GM23338 (cell line): ENCODE data around the gene UPP2. TPM values are rescaled to one million over a fixed set of nuclear protein-coding genes. Genes with fewer than 3 reads are reported as not detected.

Experiments
- ATAC-seq: fragments of 200-7000 bp; cut with Tn5 transposase; 3 replicates; pipeline ENCODE4 v1.9.1; 2020
- DNase-seq: peaks from one replicate; pipeline ENCODE4 v3.0.0-alpha.2; 2015; ENCODE audit warnings: low spot score
- H2AFZ ChIP-seq: fragments of 200-600 bp; sonication (generic); 2 replicates; pipeline ENCODE4 v1.8.0; 2016; ENCODE audit warnings: antibody characterized with exemption, mild to moderate bottlenecking, moderate library complexity
- H3F3A ChIP-seq: fragments of 200-600 bp; sonication (generic); replicated peaks from 2 replicates; pipeline ENCODE4 v1.8.0; 2017; ENCODE audit warnings: antibody characterized with exemption, mixed run types, low read depth
- H3K27ac ChIP-seq: fragments of 200-600 bp; sonication (generic); 2 replicates; pipeline ENCODE4 v1.6.1; 2016; ENCODE audit warnings: low read depth
- H3K27me3 ChIP-seq: fragments of 200-600 bp; sonication (generic); 2 replicates; pipeline ENCODE4 v1.8.0; 2016; ENCODE audit warnings: mild to moderate bottlenecking, mixed run types, moderate library complexity; ENCODE audit not compliant: insufficient read depth
- H3K36me3 ChIP-seq: fragments of 200-600 bp; sonication (generic); 2 replicates; pipeline ENCODE4 v1.8.0; 2016; ENCODE audit warnings: mild to moderate bottlenecking; ENCODE audit not compliant: insufficient read depth
- H3K4me1 ChIP-seq: fragments of 200-600 bp; sonication (generic); 2 replicates; pipeline ENCODE4 v1.8.0; 2016; ENCODE audit warnings: mild to moderate bottlenecking, moderate library complexity; ENCODE audit not compliant: insufficient read depth
- H3K4me2 ChIP-seq: fragments of 200-600 bp; sonication (generic); 2 replicates; pipeline ENCODE4 v1.7.1; 2017; ENCODE audit warnings: mixed run types
- H3K4me3 ChIP-seq: fragments of 200-600 bp; sonication (generic); 2 replicates; pipeline ENCODE4 v1.6.1; 2016; ENCODE audit warnings: mixed run types
- H3K79me2 ChIP-seq: fragments of 200-600 bp; sonication (generic); replicated peaks from 2 replicates; pipeline ENCODE4 v1.8.0; 2017; ENCODE audit warnings: mild to moderate bottlenecking; ENCODE audit not compliant: insufficient read depth
- H3K9me2 ChIP-seq: fragments of 200-600 bp; sonication (generic); 2 replicates; pipeline ENCODE4 v1.8.0; 2017; ENCODE audit not compliant: insufficient read depth
- H4K20me1 ChIP-seq: fragments of 200-600 bp; sonication (generic); replicated peaks from 2 replicates; pipeline ENCODE4 v1.8.0; 2017; ENCODE audit warnings: mild to moderate bottlenecking; ENCODE audit not compliant: insufficient read depth
- H3K27ac Mint-ChIP-seq: 2 replicates; pipeline ENCODE4 v1.8.0; 2020; ENCODE audit warnings: inconsistent platforms, mild to moderate bottlenecking, moderate library complexity, mixed read lengths
- H3K27me3 Mint-ChIP-seq: 3 replicates; pipeline ENCODE4 v1.8.0; 2022; ENCODE audit warnings: low read depth, mild to moderate bottlenecking, moderate library complexity, mixed read lengths, inconsistent platforms; ENCODE audit not compliant: insufficient read depth, poor library complexity
- H3K36me3 Mint-ChIP-seq: 3 replicates; pipeline ENCODE4 v1.8.0; 2021; ENCODE audit warnings: low read depth, mild to moderate bottlenecking, inconsistent platforms, moderate library complexity, mixed read lengths
- H3K4me1 Mint-ChIP-seq: 3 replicates; pipeline ENCODE4 v1.8.0; 2020; ENCODE audit warnings: mild to moderate bottlenecking, inconsistent platforms, mixed read lengths
- H3K4me3 Mint-ChIP-seq: 3 replicates; pipeline ENCODE4 v1.8.0; 2021; ENCODE audit warnings: moderate library complexity, mild to moderate bottlenecking, inconsistent platforms, mixed read lengths
- H3K9me3 Mint-ChIP-seq: 3 replicates; pipeline ENCODE4 v1.8.0; 2020; ENCODE audit warnings: moderate library complexity, mild to moderate bottlenecking, inconsistent platforms, mixed read lengths
- CREB1 ChIP-seq: fragments of 250-450 bp; sonication (Bioruptor Pico); IDR thresholded peaks from 2 replicates; pipeline ENCODE4 v1.5.0; 2020; ENCODE audit warnings: low read depth, mild to moderate bottlenecking, moderate library complexity
- CTCF ChIP-seq, 2 experiments: fragments of 200-600 bp in 1 of 2; sonication (generic) in 1 of 2; conservative IDR thresholded peaks; 2 replicates each; pipeline versions ENCODE4 v1.5.1 to v1.6.1; 2016 to 2017; ENCODE audit warnings: antibody characterized with exemption in 2 of 2, low read depth in 2 of 2, mild to moderate bottlenecking in 2 of 2, moderate library complexity in 1 of 2
- EZH2 ChIP-seq: fragments of 200-600 bp; sonication (generic); IDR thresholded peaks from one replicate; pipeline ENCODE4 v1.8.0; 2017; ENCODE audit warnings: antibody characterized with exemption, mild to moderate bottlenecking, low read depth; ENCODE audit not compliant: unreplicated experiment
- EZH2phosphoT487 ChIP-seq: fragments of 200-600 bp; sonication (generic); IDR thresholded peaks from one replicate; pipeline ENCODE4 v1.8.1; 2018; ENCODE audit warnings: antibody characterized with exemption; ENCODE audit not compliant: unreplicated experiment
- JUNB ChIP-seq: IDR thresholded peaks from one replicate; pipeline ENCODE4 v1.6.1; 2016; ENCODE audit warnings: antibody characterized with exemption; ENCODE audit not compliant: unreplicated experiment
- NANOG ChIP-seq: IDR thresholded peaks from 2 replicates; pipeline ENCODE4 v1.6.1; 2016; ENCODE audit warnings: antibody characterized with exemption, borderline replicate concordance
- STAT1 ChIP-seq: IDR thresholded peaks from one replicate; pipeline ENCODE4 v1.6.1; 2016; ENCODE audit warnings: antibody characterized with exemption; ENCODE audit not compliant: unreplicated experiment
- ZNF331 ChIP-seq: fragments of 250-450 bp; sonication (Bioruptor Pico); IDR thresholded peaks from 2 replicates; pipeline ENCODE4 v1.5.0; 2020; ENCODE audit warnings: low read depth, mild to moderate bottlenecking, moderate library complexity
- polyA plus RNA-seq: library from polyadenylated mRNA; unstranded; fragments of >200 nt; fragmentation: Nextera tagmentation; extraction: Ambion mirVana; gene quantifications from 2 replicates; pipeline ENCODE4 v1.2.1, GENCODE V29; 2016
- total RNA-seq: library from RNA; depleted of rRNA; stranded (reverse); fragments of >200 nt; shearing (Covaris generic); gene quantifications from 2 replicates; pipeline ENCODE4 v1.2.3, GENCODE V29; 2014

Gene UPP2
- total and polyA plus RNA-seq, 2 experiments from 2014 or later = not detected

- no peaks in the 10 kb centered on the region for H4K20me1 ChIP-seq
- no peak overlapping the region for H3K27ac ChIP-seq
- no peaks in the 10 kb centered on the region for H3K9me3 Mint-ChIP-seq
- H3K4me1 Mint-ChIP-seq = peaks cover 3% of the 10 kb centered on the region; the same call in 2 of the 3 replicates
- no peaks in the 10 kb centered on the region for H3F3A ChIP-seq
- H3K27ac Mint-ChIP-seq = no peak overlapping the region
- DNase-seq (no peak), ATAC-seq (no peak)
- H3K27me3 ChIP-seq = no peaks in the 10 kb centered on the region
- H3K79me2 ChIP-seq = no peaks in the 10 kb centered on the region
- H3K27me3 Mint-ChIP-seq = no peaks in the 10 kb centered on the region
- no peak overlapping the region for H3K4me3 Mint-ChIP-seq
- no peak overlapping the region for H3K4me2 ChIP-seq
- H3K9me2 ChIP-seq = peaks cover 23% of the 10 kb centered on the region
- H3K4me3 ChIP-seq = no peak overlapping the region
- H3K36me3 Mint-ChIP-seq = no peaks in the 10 kb centered on the region
- no peak for TF ChIP-seq EZH2
- TF ChIP-seq CREB1 (CRISPR knock-in tag) = no peak
- no peak for TF ChIP-seq EZH2phosphoT487
- no peaks in the 10 kb centered on the region for H3K36me3 ChIP-seq
- H2AFZ ChIP-seq = no peak overlapping the region
- H3K4me1 ChIP-seq = no peaks in the 10 kb centered on the region
Measured at GRCh38 chr2:158056875-158057274, 44.8 kb upstream of the UPP2 start.

GRCh38 chr2:158060160-158060834 is 41.4 kb upstream of the UPP2 start:
- TF ChIP-seq STAT1 (no peak), EZH2 (no peak), JUNB (no peak)
- no peaks in the 10 kb centered on the region for H3K36me3 Mint-ChIP-seq
- H3K4me3 Mint-ChIP-seq = no peak overlapping the region
- peaks cover 17% of the 10 kb centered on the region; the same call in 1 of the 2 replicates for H3K9me2 ChIP-seq
- DNase-seq (no peak), ATAC-seq (no peak)
- H3K27ac ChIP-seq = no peak overlapping the region
- H3K4me1 ChIP-seq = no peaks in the 10 kb centered on the region
- H3K4me2 ChIP-seq = no peak overlapping the region
- H3K4me1 Mint-ChIP-seq = no peaks in the 10 kb centered on the region
- H3K36me3 ChIP-seq = no peaks in the 10 kb centered on the region
- H3K27me3 ChIP-seq = no peaks in the 10 kb centered on the region
- H3K79me2 ChIP-seq = no peaks in the 10 kb centered on the region
- H3K27ac Mint-ChIP-seq = no peak overlapping the region
- peaks cover 2% of the 10 kb centered on the region; the same call in 1 of the 3 replicates for H3K9me3 Mint-ChIP-seq
- H2AFZ ChIP-seq = no peak overlapping the region
- no peaks in the 10 kb centered on the region for H3F3A ChIP-seq
- peaks cover 2% of the 10 kb centered on the region for H3K27me3 Mint-ChIP-seq
- H4K20me1 ChIP-seq = no peaks in the 10 kb centered on the region
- H3K4me3 ChIP-seq = no peak overlapping the region

GRCh38 chr2:158060835-158061435 is 40.7 kb upstream of the UPP2 start:
- no peak overlapping the region for H2AFZ ChIP-seq
- H3K27ac ChIP-seq = no peak overlapping the region
- Mint-ChIP-seq H3K4me3 (no peak overlapping the region), H3K27ac (no peak overlapping the region), H3K4me1 (no peaks in the 10 kb centered on the region), H3K36me3 (no peaks in the 10 kb centered on the region), H3K27me3 (peaks cover 2% of the 10 kb centered on the region), H3K9me3 (peaks cover 2% of the 10 kb centered on the region; the same call in 1 of the 3 replicates)
- no peaks in the 10 kb centered on the region for H3F3A ChIP-seq
- H3K4me1 ChIP-seq = no peaks in the 10 kb centered on the region
- H3K4me2 ChIP-seq = no peak overlapping the region
- ATAC-seq (no peak), DNase-seq (no peak)
- no peaks in the 10 kb centered on the region for H3K27me3 ChIP-seq
- H3K9me2 ChIP-seq = peaks cover 17% of the 10 kb centered on the region; the same call in 1 of the 2 replicates
- no peaks in the 10 kb centered on the region for H4K20me1 ChIP-seq
- TF ChIP-seq CREB1 (CRISPR knock-in tag) (no peak), NANOG (no peak), EZH2 (no peak), JUNB (no peak), ZNF331 (CRISPR knock-in tag) (no peak), CTCF (conservative IDR thresholded peaks at IDR 0.05; ENCODE audit: low read depth in 2 of 2) (no peak)
- H3K36me3 ChIP-seq = no peaks in the 10 kb centered on the region
- H3K79me2 ChIP-seq = no peaks in the 10 kb centered on the region
- H3K4me3 ChIP-seq = no peak overlapping the region
